NCI-H2029 (cell line): ENCODE data around the gene RPL27A.

ENCODE experiments used
- DNase-seq: peaks from one replicate; lab custom pipeline; 2025; lab: John Stamatoyannopoulos, UW

Gene RPL27A

GRCh38 chr11:8699903-8700302 lies 17.3 kb downstream of the RPL27A start:
- no peak for DNase-seq

GRCh38 chr11:8701891-8702597 lies 19.5 kb downstream of the RPL27A start:
- DNase-seq: no peak

GRCh38 chr11:8702598-8702915 lies 20.0 kb downstream of the RPL27A start:
- DNase-seq: no peak

- DNase-seq: no peak
Observed at GRCh38 chr11:8704136-8704535, 21.5 kb downstream of the RPL27A start.

- DNase-seq: no peak
Observed at GRCh38 chr11:8705146-8705545, 22.6 kb downstream of the RPL27A start.

GRCh38 chr11:8706673-8707432 lies 24.3 kb downstream of the RPL27A start:
- no peak for DNase-seq

DNA sequence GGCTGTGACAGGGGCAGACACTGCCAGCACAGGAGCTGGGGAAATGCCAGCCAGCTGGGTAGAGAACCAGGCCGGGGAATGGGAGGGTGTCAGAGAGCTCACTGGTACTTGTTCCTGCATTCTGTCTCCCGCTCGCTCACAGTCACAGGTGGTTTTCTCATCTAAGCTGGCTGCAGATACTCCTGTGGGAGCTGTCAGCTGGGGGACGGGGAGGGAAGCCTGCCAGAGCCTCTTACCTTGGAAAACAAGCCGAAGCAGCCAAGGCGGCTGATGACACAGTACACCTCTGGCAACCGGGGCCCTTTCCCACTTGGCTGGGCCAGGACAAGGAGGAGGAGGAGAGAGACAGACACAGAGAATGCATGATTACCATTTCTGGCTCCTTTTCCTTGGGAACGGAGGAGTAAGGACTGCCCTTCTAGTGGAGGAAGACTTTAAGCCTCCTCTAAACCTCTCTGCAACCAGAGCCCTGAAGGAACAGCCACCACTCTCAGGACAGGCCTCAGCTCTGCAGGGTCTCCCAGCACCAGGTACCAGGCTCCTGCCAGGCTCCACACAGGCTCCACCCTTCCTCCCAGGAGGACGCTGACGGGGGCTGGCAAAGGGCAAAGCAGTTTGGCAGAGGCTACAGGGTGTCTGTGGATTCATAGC lies 25.1 kb downstream of the RPL27A start:
- DNase-seq: peak; percentile 89

DNA sequence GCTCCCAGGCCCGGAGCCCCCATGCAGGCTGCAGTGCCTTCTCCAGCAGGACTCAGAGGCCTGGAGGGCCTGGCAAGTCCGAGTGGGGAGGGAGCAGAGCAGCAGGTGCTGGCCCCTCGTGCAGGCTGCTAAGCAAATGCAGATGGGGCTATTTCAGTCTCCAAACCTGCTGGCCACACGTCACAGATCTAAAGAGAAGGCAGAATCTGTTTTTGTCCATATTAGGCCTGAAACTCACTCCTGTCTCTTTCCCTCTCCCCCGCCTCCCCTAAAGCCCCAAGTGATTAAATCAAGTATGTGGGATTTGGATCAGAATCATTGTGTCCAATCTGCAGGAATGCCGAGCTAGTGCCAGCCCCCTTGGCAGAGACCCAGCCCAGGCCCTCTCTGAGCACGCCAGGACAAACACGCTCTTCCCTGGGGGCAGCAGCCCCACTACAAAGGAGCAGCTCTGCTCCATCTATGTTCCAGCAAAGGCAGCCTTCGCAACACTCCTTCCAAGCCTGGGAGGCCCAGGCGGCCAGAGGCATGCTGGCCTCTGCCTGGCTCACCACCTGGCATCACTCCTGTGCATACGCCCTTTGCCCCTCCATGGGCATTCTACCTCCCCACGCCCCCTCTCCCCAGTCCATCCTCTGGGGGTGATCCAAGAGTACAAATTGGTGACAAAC lies 26.5 kb downstream of the RPL27A start:
- no peak for DNase-seq

GRCh38 chr11:8709777-8710176 lies 27.2 kb downstream of the RPL27A start:
- no peak for DNase-seq

DNA sequence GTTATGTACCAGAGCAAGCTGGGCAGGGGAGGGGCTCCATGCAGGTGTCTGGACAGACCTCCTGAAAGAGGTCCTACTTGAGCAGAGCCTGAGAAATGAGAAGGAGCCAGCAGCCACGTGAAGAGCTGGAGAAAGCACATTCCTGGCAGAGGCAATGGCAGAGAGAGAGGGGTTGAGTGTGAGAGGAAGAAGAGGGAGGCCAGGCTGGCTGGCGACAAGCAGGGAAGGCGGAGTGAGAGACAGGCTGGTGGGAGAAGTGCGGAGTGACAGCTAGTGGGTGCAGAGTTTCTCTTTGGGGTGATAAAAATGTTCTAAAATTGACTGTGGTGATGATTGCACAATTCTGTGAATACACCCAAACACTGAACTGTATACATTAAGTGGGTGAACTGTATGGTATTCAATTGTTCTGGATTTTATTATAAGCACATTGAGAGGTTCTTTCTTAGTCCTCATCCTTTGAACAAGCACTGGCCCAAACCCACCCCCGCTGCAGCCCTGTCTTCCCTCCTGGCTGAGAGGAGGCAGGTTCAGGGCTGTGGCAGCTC lies 29.4 kb downstream of the RPL27A start:
- DNase-seq: no peak

DNA sequence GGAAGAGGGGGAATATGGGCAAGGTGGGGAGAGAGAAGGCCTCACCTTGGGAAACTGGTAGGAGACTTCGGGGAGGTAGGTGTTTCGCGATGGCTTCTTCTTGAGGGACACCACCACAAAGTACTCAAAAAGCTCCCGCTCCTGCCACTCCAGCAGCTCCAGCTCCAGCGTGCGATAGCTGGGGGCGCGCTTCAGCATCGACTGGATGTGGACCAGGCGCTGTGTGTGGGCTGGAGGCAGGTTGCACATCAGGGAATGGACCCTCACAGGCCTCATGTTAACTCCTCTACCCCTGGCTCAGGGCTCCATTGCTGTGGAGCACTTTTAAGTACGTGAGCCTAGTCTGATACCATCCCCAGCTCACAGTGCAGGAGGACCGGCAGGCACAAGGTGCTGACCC lies 29.9 kb downstream of the RPL27A start:
- no peak for DNase-seq

GRCh38 chr11:8713760-8714454 lies 31.3 kb downstream of the RPL27A start:
- DNase-seq: no peak

DNA sequence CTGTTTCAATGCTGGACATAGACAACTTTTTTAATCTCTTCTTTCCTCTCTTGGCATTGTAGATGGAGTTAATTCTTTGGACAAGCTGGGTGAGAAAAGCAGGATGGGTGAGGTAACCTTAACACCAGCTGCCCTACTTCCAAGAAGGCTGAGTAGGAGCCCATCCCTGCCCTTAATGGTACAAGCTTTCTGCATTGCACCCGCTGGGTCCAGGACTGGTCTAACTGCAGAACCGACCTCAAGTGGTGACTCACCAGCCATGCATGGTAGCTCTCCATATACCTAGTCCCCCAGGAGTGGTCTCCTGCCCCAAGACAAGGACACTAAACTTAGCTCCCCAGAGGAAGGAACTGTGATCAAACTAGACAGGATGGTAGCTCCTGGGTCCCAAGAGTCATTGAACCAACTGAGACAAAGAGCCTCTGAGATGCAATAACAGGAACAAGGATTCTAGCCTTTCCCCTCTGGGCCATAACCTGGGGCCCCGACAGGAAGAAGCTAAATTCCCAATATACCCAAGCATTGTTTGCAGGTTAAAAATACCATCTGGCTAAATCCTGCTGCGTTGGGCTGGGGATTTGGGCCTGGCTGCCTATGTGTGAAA lies 32.1 kb downstream of the RPL27A start:
- no peak for DNase-seq

DNA sequence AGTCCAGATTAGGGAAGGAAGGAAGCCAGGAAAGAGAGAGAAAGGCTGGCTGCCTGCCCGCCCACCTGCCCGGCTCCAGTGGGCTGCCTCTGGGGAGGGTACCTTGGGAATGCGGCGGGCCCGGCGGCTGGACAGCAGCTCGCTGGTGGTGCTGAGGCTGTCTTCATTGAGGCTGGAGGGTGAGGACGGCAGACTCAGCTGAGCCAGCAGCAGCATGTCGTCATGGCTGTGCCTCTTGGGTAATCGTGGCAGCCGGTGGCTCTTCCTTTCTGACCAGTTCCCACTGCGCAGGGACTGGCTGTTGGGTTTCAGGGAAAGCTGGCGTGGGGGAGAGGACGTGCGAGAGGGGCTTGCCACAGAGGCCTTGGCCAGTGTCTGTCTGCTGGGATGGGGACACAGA lies 32.9 kb downstream of the RPL27A start:
- no peak for DNase-seq

DNA sequence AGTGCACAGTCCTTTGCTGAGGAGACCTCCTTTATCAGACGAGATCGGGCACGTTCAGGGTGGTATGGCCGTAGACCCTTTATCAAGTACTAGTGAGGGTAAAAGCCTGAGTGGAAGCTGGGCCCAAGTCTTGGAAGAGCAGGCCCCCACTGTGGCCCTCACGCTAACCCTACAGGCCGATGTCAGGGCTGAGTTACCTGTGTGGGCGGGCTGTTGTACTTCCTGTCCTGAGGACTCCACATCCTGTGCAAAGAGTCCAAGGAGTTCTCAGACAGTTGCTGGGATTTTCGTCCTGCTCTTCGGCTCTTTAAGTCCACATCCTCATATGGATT lies 34.9 kb downstream of the RPL27A start:
- DNase-seq: no peak

GRCh38 chr11:8717876-8718753 lies 35.5 kb downstream of the RPL27A start:
- no peak for DNase-seq

- no peak for DNase-seq
Observed at GRCh38 chr11:8719211-8719649, 36.6 kb downstream of the RPL27A start.

- no peak for DNase-seq
Observed at GRCh38 chr11:8719721-8720120, 37.1 kb downstream of the RPL27A start.

DNA sequence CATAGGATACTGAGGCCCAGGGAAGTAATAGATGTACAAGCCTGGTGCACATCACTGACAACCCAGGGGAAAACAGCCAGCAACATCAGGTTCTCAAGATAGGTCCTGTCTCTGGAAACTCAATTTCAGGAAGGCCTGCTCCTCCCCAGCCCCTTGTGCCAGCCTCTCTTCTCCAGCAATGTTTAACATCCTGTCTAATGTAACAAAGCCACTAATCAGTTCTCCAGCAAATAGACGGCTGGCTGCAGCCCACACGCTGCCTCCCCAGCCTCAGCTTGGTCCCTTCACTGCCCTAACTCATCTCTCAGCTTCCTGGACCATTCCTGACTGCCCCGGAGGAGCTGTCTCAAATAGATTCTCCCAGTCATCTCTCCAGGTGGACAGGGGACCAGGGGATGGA lies 37.8 kb downstream of the RPL27A start:
- no peak for DNase-seq

DNA sequence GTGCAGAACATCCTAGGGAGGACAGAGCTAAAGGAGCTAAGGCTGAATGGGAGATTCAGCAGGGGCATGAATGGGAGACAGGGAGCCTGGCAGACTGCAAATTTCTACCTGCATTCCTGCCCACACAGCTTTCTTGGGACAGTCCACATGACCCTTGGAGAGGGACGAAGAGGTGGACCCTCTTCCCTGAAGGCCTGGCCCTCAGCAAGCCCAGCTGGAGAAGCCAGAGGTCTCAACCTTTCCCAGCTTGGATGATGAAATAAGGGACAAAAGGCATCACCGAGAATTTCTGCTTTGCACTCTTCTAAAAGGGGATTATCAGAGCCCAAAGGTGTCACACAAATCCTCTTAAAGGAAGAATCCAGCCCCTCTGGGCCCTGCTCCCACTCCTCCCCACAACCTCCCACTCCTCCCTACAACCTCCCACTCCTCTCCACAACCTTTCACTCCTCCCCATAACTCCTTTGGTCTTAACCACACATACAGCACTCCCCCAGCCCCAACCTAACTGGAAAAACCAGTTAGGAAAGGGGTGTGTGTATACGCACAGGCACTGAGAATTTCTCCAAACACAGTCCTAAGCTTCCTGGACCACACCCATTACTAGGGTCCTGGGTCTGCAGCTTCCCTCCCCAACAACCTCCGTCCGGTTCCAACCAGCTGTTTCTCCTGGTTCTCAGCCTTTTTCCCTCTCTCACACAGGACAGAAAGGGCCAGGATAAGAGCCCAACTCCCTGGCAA lies 38.4 kb downstream of the RPL27A start:
- DNase-seq: peak; percentile 30
